Measurements from ENCODE around the gene SLC7A9.
"Not testable (repeated sequence)": the region's sequence is repeated elsewhere in the genome, so short reads cannot be mapped to it uniquely, and the experiment has no call there.

Gene SLC7A9

GRCh38 chr19:32869966-32870573, 503 bp upstream of the SLC7A9 start:
- H3K4me3 ChIP-seq (ENCODE audit: low read length), result no peak overlapping the region
- no peak for DNase-seq (ENCODE audit: low read depth)
- TF ChIP-seq, protein P1, sequence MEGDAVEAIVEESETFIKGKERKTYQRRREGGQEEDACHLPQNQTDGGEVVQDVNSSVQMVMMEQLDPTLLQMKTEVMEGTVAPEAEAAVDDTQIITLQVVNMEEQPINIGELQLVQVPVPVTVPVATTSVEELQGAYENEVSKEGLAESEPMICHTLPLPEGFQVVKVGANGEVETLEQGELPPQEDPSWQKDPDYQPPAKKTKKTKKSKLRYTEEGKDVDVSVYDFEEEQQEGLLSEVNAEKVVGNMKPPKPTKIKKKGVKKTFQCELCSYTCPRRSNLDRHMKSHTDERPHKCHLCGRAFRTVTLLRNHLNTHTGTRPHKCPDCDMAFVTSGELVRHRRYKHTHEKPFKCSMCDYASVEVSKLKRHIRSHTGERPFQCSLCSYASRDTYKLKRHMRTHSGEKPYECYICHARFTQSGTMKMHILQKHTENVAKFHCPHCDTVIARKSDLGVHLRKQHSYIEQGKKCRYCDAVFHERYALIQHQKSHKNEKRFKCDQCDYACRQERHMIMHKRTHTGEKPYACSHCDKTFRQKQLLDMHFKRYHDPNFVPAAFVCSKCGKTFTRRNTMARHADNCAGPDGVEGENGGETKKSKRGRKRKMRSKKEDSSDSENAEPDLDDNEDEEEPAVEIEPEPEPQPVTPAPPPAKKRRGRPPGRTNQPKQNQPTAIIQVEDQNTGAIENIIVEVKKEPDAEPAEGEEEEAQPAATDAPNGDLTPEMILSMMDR (conservative IDR thresholded peaks at IDR 0.05; ENCODE audit: low read depth, low read length), result no peak

DNA sequence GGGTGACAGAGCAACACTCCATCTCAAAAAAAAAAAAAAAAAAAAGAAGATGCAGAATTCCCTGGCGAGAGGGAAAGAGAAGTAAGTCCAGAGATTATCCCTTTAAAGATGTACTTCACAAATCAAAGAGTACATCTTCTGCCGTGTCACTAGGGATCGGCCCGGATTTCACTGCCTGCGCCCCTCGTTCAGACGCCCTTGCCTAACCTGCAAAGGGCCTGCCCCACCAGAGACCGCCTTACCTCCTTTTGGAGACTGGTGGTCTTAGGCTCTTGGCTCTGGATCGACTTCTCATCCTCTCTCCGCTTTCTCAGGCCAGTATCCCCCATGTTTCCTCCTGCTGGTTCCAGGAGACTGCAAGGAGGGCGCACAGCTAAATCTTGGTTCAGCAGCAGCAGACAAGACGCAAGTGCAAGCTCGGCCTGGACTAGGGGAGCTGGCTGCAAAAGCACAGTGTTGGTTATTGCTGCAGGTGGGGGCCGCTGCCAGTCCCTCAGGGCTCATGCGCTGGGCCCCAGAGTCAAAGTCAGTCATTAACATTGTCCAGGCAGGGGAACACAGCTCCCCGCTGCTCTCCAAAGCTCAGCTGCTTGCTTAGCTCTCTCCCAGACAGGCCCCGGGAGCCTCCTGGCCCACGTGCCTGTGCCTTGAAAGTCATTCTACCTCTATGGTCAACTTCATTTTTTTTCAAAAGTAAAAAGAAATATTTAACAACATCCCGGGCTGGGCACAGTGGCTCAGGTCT, 1.2 kb downstream of the SLC7A9 start:
- TF ChIP-seq, protein P1 (conservative IDR thresholded peaks at IDR 0.05; ENCODE audit: low read depth, low read length), result no peak
- DNase-seq (ENCODE audit: low read depth), result no peak
- H3K4me3 ChIP-seq (ENCODE audit: low read length), result no peak overlapping the region

- not testable (repeated sequence) for DNase-seq (ENCODE audit: low read depth); H3K4me3 ChIP-seq (ENCODE audit: low read length)
Measured at GRCh38 chr19:32867436-32867835, 2.1 kb downstream of the SLC7A9 start.

GRCh38 chr19:32866564-32867265, 2.9 kb downstream of the SLC7A9 start:
- DNase-seq (ENCODE audit: low read depth), result no peak
- TF ChIP-seq, protein P1 (conservative IDR thresholded peaks at IDR 0.05; ENCODE audit: low read depth, low read length), result no peak

DNA sequence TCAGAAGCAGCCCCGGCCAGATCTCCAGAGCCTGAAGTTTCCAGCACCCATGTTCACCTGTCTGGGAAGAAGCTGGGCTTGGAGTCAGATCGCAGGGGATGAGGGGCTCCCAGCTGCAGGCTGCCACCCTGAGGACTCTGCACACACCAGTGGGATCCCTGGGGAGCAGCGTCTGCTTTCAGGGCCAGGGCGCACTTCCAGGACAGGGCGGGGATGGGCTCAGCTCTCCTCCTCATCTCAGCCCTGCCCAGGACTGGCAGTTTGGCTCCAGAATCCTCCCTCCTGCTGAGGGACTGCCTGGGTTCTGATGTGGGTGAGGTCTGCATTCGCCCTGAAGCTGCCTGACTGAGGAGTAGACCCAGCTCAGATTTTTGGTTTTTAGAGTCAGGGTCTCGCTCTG, 3.5 kb downstream of the SLC7A9 start:
- no peak overlapping the region for H3K4me3 ChIP-seq (ENCODE audit: low read length)
- no peak for DNase-seq (ENCODE audit: low read depth)
- TF ChIP-seq, protein P1 (conservative IDR thresholded peaks at IDR 0.05; ENCODE audit: low read depth, low read length), result no peak

More at GRCh38 chr19:32866564-32867265, 2.9 kb downstream of the SLC7A9 start:
- H3K4me3 ChIP-seq (ENCODE audit: low read length), result no peak overlapping the region

DNA sequence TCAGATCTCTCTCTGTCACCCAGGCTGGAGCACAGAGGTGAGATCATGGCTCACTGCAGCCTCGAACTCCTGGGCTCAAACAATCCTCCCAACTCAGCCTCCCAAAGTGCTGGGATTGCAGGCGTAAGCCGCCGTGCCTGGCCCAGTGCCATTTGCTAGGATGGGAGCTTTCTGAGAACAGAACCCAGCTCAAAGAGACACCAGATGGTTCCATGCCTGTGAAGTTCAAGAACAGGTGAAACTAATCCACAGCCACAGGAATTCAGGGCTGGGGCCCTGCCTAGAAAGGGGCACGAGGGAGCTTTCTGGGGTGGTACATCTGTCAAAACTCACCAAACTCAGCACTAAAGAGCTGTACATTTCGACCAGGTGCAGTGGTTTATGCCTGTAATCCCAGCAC, 4.2 kb downstream of the SLC7A9 start:
- TF ChIP-seq, protein P1 (conservative IDR thresholded peaks at IDR 0.05; ENCODE audit: low read depth, low read length), result no peak
- H3K4me3 ChIP-seq (ENCODE audit: low read length), result no peak overlapping the region
- DNase-seq (ENCODE audit: low read depth), result no peak

DNA sequence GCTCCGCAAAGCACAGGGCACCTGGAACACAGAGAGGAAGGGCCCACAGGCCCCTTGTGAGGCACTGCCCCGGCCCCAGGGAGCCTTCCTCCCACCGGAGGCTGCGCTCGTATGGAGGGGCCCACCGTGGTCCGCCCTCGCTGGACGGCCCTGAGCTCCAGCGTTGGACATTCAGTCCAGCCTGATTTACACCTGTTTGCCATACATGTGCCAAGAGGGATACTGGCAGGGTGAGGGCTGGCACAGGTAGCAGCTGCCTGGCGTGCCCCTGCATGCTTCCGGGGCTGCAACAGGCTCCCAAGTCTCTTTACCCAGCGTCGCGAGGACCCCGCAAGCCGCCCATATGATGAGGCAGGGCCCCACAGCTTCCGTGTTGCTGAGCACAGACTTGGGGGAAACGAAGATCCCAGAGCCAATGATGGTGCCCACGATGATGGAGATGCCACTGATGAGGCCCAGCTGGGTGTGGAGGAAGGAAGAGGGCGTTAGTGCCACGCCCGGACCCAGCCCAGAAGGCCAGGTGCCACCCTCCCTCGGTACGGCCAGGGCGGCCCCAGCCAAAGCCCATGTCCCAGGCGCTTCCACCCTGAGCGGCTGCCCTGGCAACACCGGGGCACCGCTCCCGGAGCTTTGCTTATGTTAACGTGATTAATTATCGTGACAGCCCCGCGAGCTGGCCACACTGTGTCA, 5.1 kb downstream of the SLC7A9 start:
- TF ChIP-seq, protein P1 (conservative IDR thresholded peaks at IDR 0.05; ENCODE audit: low read depth, low read length), result no peak
- H3K4me3 ChIP-seq (ENCODE audit: low read length), result no peak overlapping the region
- no peak for DNase-seq (ENCODE audit: low read depth)
